HCT116 (cell line): ENCODE results near the gene AVEN.

Experiments
- CTCF ChIP-seq, 3 experiments: fragments of 200-600 bp in 1 of 3; sonication (generic) in 1 of 3; IDR thresholded peaks in 2 of 3; conservative IDR thresholded peaks in 1 of 3; 2 replicates each; pipeline ENCODE4 v1.5.1; 2012 to 2017; ENCODE audit warnings: low read depth in 2 of 3, low read length in 2 of 3, antibody characterized with exemption in 1 of 3, borderline replicate concordance in 1 of 3, control low read depth in 1 of 3, mild to moderate bottlenecking in 1 of 3, mixed read lengths in 1 of 3, mixed run types in 1 of 3, moderate library complexity in 1 of 3; ENCODE audit not compliant: insufficient read depth in 1 of 3
- POLR2A ChIP-seq: IDR thresholded peaks from 2 replicates; pipeline ENCODE4 v1.7.0; 2011; ENCODE audit warnings: borderline replicate concordance; ENCODE audit not compliant: insufficient read depth, insufficient read length; ENCODE audit errors: extremely low read depth
- SIN3A ChIP-seq: IDR thresholded peaks from 2 replicates; pipeline ENCODE4 v1.6.1; 2012; ENCODE audit warnings: low read depth
- ZNF274 ChIP-seq: fragments of 200-500 bp; sonication (Bioruptor generic); IDR thresholded peaks from 2 replicates; pipeline ENCODE4 v1.6.1; 2014; ENCODE audit warnings: mild to moderate bottlenecking, low read depth, low read length, inconsistent platforms

- no peak for TF ChIP-seq ZNF274
- TF ChIP-seq CTCF (IDR thresholded peaks at IDR 0.05 in 2 of 3, conservative IDR thresholded peaks at IDR 0.05 in 1 of 3; ENCODE audit: borderline replicate concordance in 1 of 3, insufficient read depth in 1 of 3, low read depth in 2 of 3, low read length in 2 of 3) = no peak
- TF ChIP-seq POLR2A = no peak
- TF ChIP-seq SIN3A = no peak
Measured at GRCh38 chr15:33923446-33923845, 115.6 kb downstream of the AVEN start.
